ENCODE results near the gene HPGD.

DNA sequence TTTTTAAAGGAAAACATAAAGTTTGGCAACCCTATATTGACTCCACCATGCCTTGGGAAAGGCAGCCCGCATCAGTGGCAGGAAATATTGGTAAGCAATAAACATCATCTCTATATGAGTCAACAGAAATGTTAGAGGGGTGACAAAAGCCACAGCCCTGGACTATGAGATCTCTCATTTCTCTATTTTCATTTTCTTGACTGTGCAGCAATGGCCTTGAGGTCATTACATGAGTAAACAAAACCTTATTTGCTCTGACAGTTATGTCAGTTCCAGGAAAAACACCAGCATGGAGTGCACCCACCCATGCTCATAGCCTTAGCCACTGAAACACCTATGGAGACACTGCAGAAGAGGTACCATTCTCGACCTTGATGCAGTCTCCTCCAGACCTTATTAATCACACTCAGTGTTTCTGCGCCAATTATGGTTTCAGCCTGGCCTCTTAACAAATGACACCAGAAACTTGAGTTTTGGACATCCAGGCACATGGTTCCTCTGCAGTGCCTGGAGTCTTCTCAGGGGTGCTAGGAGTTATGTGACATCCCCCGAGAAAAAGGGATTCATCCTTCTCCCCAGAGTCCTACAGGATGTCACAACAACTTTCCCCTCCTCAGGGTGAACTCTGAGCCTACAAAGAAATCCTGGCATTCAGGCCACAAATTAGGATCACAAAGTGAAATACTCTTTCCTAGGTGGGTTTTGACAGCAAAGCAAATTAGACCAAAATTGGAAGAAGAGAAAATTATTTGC lies 16.0 kb upstream of the HPGD start:
- TF ChIP-seq, protein P1, sequence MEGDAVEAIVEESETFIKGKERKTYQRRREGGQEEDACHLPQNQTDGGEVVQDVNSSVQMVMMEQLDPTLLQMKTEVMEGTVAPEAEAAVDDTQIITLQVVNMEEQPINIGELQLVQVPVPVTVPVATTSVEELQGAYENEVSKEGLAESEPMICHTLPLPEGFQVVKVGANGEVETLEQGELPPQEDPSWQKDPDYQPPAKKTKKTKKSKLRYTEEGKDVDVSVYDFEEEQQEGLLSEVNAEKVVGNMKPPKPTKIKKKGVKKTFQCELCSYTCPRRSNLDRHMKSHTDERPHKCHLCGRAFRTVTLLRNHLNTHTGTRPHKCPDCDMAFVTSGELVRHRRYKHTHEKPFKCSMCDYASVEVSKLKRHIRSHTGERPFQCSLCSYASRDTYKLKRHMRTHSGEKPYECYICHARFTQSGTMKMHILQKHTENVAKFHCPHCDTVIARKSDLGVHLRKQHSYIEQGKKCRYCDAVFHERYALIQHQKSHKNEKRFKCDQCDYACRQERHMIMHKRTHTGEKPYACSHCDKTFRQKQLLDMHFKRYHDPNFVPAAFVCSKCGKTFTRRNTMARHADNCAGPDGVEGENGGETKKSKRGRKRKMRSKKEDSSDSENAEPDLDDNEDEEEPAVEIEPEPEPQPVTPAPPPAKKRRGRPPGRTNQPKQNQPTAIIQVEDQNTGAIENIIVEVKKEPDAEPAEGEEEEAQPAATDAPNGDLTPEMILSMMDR (conservative IDR thresholded peaks at IDR 0.05; ENCODE audit: low read length), result no peak
- no peak for TF ChIP-seq EZH2phosphoT487 (IDR thresholded peaks at IDR 0.05; ENCODE audit: borderline replicate concordance, low read depth, low read length)
